HepG2 (cell line): Measurements from ENCODE around the gene CMIP.

Source experiments
- ZNF446 ChIP-seq: sonication (generic); formaldehyde crosslinking; IDR thresholded peaks from 2 replicates; pipeline ENCODE4 v1.5.0; 2020; ENCODE audit warnings: mild to moderate bottlenecking, missing genetic modification reagents
- ZNF878 ChIP-seq: sonication (generic); formaldehyde crosslinking; IDR thresholded peaks from 2 replicates; pipeline ENCODE4 v1.8.1; 2023; ENCODE audit warnings: mild to moderate bottlenecking, missing genetic modification reagents, moderate library complexity
- TF ChIP-seq, protein P1 (sequence below), 2 experiments: sonication (generic) in 1 of 2; formaldehyde crosslinking in 1 of 2; IDR thresholded peaks; 2 replicates each; pipeline versions ENCODE4 v1.4.0 to v1.6.1; 2018 to 2020; ENCODE audit warnings: missing genetic modification reagents in 2 of 2, borderline replicate concordance in 1 of 2, low read depth in 1 of 2, mild to moderate bottlenecking in 1 of 2, missing biosample characterization in 1 of 2

DNA sequence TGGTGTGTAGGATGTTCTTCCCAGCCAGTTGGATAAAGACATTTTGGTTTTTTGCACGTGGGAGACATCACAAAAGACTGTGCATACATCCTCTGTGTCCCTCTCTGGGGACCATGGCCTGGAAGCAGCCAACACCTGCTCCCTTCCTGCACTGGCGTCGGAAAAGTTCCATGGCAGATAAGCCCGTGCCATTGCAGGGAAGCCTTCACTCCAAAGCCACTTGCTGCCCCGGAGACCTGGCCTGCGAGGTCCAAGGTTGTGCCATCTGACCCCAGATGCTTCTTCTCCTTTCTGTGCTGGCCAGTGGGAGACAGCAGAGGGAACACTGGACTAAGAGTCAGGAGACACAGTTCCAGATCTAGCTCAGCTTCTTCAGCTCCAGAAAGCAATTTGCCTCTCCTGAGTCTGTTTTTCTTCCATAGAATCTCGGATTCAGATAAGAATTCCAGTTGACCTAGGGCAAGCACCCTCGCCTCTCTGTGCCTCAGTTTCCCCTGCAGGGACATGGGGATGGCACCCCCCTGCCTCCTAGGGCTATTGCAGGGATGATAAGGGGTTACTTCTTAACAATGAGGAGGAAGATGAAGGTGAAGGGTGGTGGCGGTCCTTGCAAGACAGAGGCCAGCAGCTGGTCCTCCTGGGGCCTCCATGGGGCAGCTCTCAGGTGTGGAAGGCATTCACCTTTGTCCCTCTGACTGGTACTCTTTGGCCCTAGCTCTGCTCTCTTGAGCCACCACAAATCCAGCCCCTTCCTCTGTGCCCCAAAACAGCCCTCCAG is 134.2 kb downstream of the CMIP start:
- TF ChIP-seq, protein P1, sequence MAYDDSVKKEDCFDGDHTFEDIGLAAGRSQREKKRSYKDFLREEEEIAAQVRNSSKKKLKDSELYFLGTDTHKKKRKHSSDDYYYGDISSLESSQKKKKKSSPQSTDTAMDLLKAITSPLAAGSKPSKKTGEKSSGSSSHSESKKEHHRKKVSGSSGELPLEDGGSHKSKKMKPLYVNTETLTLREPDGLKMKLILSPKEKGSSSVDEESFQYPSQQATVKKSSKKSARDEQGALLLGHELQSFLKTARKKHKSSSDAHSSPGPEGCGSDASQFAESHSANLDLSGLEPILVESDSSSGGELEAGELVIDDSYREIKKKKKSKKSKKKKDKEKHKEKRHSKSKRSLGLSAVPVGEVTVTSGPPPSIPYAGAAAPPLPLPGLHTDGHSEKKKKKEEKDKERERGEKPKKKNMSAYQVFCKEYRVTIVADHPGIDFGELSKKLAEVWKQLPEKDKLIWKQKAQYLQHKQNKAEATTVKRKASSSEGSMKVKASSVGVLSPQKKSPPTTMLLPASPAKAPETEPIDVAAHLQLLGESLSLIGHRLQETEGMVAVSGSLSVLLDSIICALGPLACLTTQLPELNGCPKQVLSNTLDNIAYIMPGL (CRISPR knock-in tag; IDR thresholded peaks at IDR 0.05; ENCODE audit: borderline replicate concordance in 1 of 2, low read depth in 1 of 2): no peak
- TF ChIP-seq ZNF446 (CRISPR knock-in tag) (no peak), ZNF878 (CRISPR knock-in tag) (no peak)
